PC-3 (cell line): Measurements from ENCODE around the gene OCA2. TPM values are rescaled to one million over a fixed set of nuclear protein-coding genes. Genes with fewer than 3 reads are reported as not detected.

Source experiments
- ATAC-seq: fragments of 200-7000 bp; cut with Tn5 transposase; 2 replicates; pipeline ENCODE4 v1.9.1; 2020; ENCODE audit warnings: mild to moderate bottlenecking, moderate library complexity
- BruUV-seq: library from RNA; stranded (reverse); fragments of 400-500 nt; replicated peaks from 2 replicates; lab custom pipeline; 2021; lab: Mats Ljungman, UMichigan
- CTCF ChIA-PET: fragments of 300-600 bp; sonication (Branson Sonifier 250); formaldehyde crosslinking; loops from one replicate; lab custom pipeline; 2022; ENCODE audit warnings: antibody characterized with exemption; lab: Charles Lee
- POLR2A ChIA-PET: fragments of 300-600 bp; sonication (Branson Sonifier 250); formaldehyde crosslinking; loops from one replicate; lab custom pipeline; 2022; ENCODE audit warnings: antibody characterized with exemption; ENCODE audit not compliant: unreplicated experiment; lab: Charles Lee
- DNase-seq: peaks from one replicate; pipeline ENCODE4 v3.0.0-alpha.2; 2015
- H2AFZ ChIP-seq: fragments of 300-600 bp; sonication (generic); 2 replicates; pipeline ENCODE4 v1.6.0; 2016; ENCODE audit warnings: antibody characterized with exemption, low read length
- H3F3A ChIP-seq: fragments of 300-600 bp; sonication (generic); one replicate; pipeline ENCODE4 v1.6.0; 2017; ENCODE audit warnings: antibody characterized with exemption, low read length, control low read depth, mild to moderate bottlenecking; ENCODE audit not compliant: unreplicated experiment
- H3K27ac ChIP-seq: fragments of 300-600 bp; sonication (generic); 2 replicates; pipeline ENCODE4 v1.5.1; 2016; ENCODE audit warnings: mild to moderate bottlenecking, low read length
- H3K27me3 ChIP-seq: fragments of 300-600 bp; sonication (generic); 2 replicates; pipeline ENCODE4 v1.6.1; 2016; ENCODE audit warnings: low read length, mixed read lengths
- H3K36me3 ChIP-seq: fragments of 300-600 bp; sonication (generic); 2 replicates; pipeline ENCODE4 v1.6.1; 2016; ENCODE audit warnings: low read depth, mixed run types, low read length, mixed read lengths
- H3K4me1 ChIP-seq: fragments of 300-600 bp; sonication (generic); 2 replicates; pipeline ENCODE4 v1.5.1; 2016; ENCODE audit warnings: low read length; ENCODE audit not compliant: insufficient read depth
- H3K4me2 ChIP-seq: fragments of 300-600 bp; sonication (generic); 2 replicates; pipeline ENCODE4 v1.6.0; 2016; ENCODE audit warnings: low read length
- H3K4me3 ChIP-seq: fragments of 300-600 bp; sonication (generic); 2 replicates; pipeline ENCODE4 v1.5.1; 2016; ENCODE audit warnings: mild to moderate bottlenecking, low read length, mixed read lengths
- H3K79me2 ChIP-seq: fragments of 300-600 bp; sonication (generic); 2 replicates; pipeline ENCODE4 v1.6.1; 2017; ENCODE audit warnings: low read length, mixed read lengths
- H3K9ac ChIP-seq: fragments of 300-600 bp; sonication (generic); 2 replicates; pipeline ENCODE4 v1.6.0; 2016; ENCODE audit warnings: mild to moderate bottlenecking, low read length
- H3K9me2 ChIP-seq: fragments of 300-600 bp; sonication (generic); replicated peaks from 2 replicates; pipeline ENCODE4 v1.6.1; 2016; ENCODE audit warnings: mixed run types, low read length, mixed read lengths
- H3K9me3 ChIP-seq: fragments of 300-600 bp; sonication (generic); 2 replicates; pipeline ENCODE4 v1.6.1; 2016; ENCODE audit warnings: low read length, mixed read lengths
- H4K20me1 ChIP-seq: fragments of 300-600 bp; sonication (generic); 2 replicates; pipeline ENCODE4 v1.6.1; 2016; ENCODE audit warnings: low read length, mixed read lengths
- EZH2 ChIP-seq: fragments of 300-600 bp; sonication (generic); IDR thresholded peaks from one replicate; pipeline ENCODE4 v1.6.1; 2017; ENCODE audit warnings: antibody characterized with exemption, mild to moderate bottlenecking, low read length; ENCODE audit not compliant: unreplicated experiment
- EZH2phosphoT487 ChIP-seq: fragments of 300-600 bp; sonication (generic); IDR thresholded peaks from 2 replicates; pipeline ENCODE4 v1.6.1; 2018; ENCODE audit warnings: mild to moderate bottlenecking, antibody characterized with exemption, low read length, borderline replicate concordance
- intact Hi-C: fragments of 100-400 bp; cut with micrococcal nuclease; formaldehyde crosslinking; loops from 2 replicates; pipeline ENCODE4 v1.9.0; 2023
- total RNA-seq: library from RNA; depleted of rRNA; stranded (reverse); fragments of >200 nt; gene quantifications from 2 replicates; pipeline ENCODE4 v1.2.3, GENCODE V29; 2014
- TF ChIP-seq, protein P1 (sequence below): fragments of 300-600 bp; sonication (generic); conservative IDR thresholded peaks from 2 replicates; pipeline ENCODE4 v1.5.1; 2017; ENCODE audit warnings: antibody characterized with exemption, low read depth, mild to moderate bottlenecking, low read length

Gene OCA2
- total RNA-seq, 1 experiment from 2014 or later: not detected

GRCh38 chr15:28058082-28058481 lies 41.0 kb downstream of the OCA2 start:
- intact Hi-C loops: no loop called here
- CTCF ChIA-PET: no interaction called here

GRCh38 chr15:28051955-28052633 lies 47.0 kb downstream of the OCA2 start:
- Histone ChIP-seq H3K36me3 (no peaks in the 10 kb centered on the region), H3K4me1 (no peaks in the 10 kb centered on the region), H2AFZ (no peak overlapping the region), H4K20me1 (no peaks in the 10 kb centered on the region), H3K4me3 (no peak overlapping the region), H3K9me2 (no peaks in the 10 kb centered on the region), H3K27ac (no peak overlapping the region), H3K9ac (no peak overlapping the region), H3K79me2 (no peaks in the 10 kb centered on the region), H3K27me3 (no peaks in the 10 kb centered on the region), H3K9me3 (0 out of 2 replicates have a peak, but pooled peaks cover 6% of the 10 kb centered on the region), H3F3A (no peaks in the 10 kb centered on the region), H3K4me2 (no peak overlapping the region)
- no peak for DNase-seq
- ChIA-PET POLR2A (no interaction called here), CTCF (no interaction called here)
- no peak for ATAC-seq
- TF ChIP-seq EZH2 (no peak), EZH2phosphoT487 (no peak)
- TF ChIP-seq, protein P1, sequence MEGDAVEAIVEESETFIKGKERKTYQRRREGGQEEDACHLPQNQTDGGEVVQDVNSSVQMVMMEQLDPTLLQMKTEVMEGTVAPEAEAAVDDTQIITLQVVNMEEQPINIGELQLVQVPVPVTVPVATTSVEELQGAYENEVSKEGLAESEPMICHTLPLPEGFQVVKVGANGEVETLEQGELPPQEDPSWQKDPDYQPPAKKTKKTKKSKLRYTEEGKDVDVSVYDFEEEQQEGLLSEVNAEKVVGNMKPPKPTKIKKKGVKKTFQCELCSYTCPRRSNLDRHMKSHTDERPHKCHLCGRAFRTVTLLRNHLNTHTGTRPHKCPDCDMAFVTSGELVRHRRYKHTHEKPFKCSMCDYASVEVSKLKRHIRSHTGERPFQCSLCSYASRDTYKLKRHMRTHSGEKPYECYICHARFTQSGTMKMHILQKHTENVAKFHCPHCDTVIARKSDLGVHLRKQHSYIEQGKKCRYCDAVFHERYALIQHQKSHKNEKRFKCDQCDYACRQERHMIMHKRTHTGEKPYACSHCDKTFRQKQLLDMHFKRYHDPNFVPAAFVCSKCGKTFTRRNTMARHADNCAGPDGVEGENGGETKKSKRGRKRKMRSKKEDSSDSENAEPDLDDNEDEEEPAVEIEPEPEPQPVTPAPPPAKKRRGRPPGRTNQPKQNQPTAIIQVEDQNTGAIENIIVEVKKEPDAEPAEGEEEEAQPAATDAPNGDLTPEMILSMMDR: no peak
- no TSS peak for BruUV-seq
- intact Hi-C loops: no loop called here

More at GRCh38 chr15:28058082-28058481, 41.0 kb downstream of the OCA2 start:
- H4K20me1 ChIP-seq: no peaks in the 10 kb centered on the region
- POLR2A ChIA-PET: no interaction called here
- no peak overlapping the region for H3K4me2 ChIP-seq
- no peak for TF ChIP-seq EZH2
- TF ChIP-seq, protein P1: no peak
- no peak for TF ChIP-seq EZH2phosphoT487
- H3K36me3 ChIP-seq: no peaks in the 10 kb centered on the region
- no peaks in the 10 kb centered on the region for H3K9me3 ChIP-seq
- H3K9me2 ChIP-seq: no peaks in the 10 kb centered on the region
- no peaks in the 10 kb centered on the region for H3F3A ChIP-seq
- no peak overlapping the region for H3K9ac ChIP-seq
- no peak overlapping the region for H3K4me3 ChIP-seq
- no peak for DNase-seq
- no peak overlapping the region for H2AFZ ChIP-seq
- no peaks in the 10 kb centered on the region for H3K4me1 ChIP-seq
- H3K79me2 ChIP-seq: no peaks in the 10 kb centered on the region
- ATAC-seq: no peak
- BruUV-seq: no TSS peak
- no peak overlapping the region for H3K27ac ChIP-seq
- H3K27me3 ChIP-seq: no peaks in the 10 kb centered on the region

- BruUV-seq: no TSS peak
- H3K4me2 ChIP-seq: no peak overlapping the region
- H3K4me1 ChIP-seq: no peaks in the 10 kb centered on the region
- no peaks in the 10 kb centered on the region for H3K27me3 ChIP-seq
- H3K9ac ChIP-seq: no peak overlapping the region
- H3K79me2 ChIP-seq: no peaks in the 10 kb centered on the region
- no peak overlapping the region for H3K4me3 ChIP-seq
- H3K27ac ChIP-seq: no peak overlapping the region
- H2AFZ ChIP-seq: no peak overlapping the region
- no peaks in the 10 kb centered on the region for H4K20me1 ChIP-seq
- TF ChIP-seq EZH2phosphoT487 (no peak), EZH2 (no peak)
- TF ChIP-seq, protein P1: no peak
- H3F3A ChIP-seq: no peaks in the 10 kb centered on the region
- no peaks in the 10 kb centered on the region for H3K36me3 ChIP-seq
- no peaks in the 10 kb centered on the region for H3K9me2 ChIP-seq
- DNase-seq: no peak
- CTCF ChIA-PET: no interaction called here
- intact Hi-C loops: no loop called here
- POLR2A ChIA-PET: no interaction called here
- 0 out of 2 replicates have a peak, but pooled peaks cover 6% of the 10 kb centered on the region for H3K9me3 ChIP-seq
- ATAC-seq: no peak
These were observed 49.5 kb downstream of the OCA2 start for GRCh38 chr15:28049581-28049980.
